ENCODE results near the gene RELB. TPM values are rescaled to one million over a fixed set of nuclear protein-coding genes. Genes with fewer than 3 reads are reported as not detected.

RELB gene
- total and polyA plus RNA-seq, 2 donors (not counting 3 experiments of a cell fraction or from before 2014, with no cell fraction given), result 13.2 to 14.4 TPM

GRCh38 chr19:44973982-44974735 is 27.1 kb upstream of the RELB start:
- Histone ChIP-seq H3K4me2 (ENCODE audit: insufficient read depth, low read length) (no peak overlapping the region), H3K36me3 (ENCODE audit: control insufficient read depth in 2 of 2, extremely low read depth in 1 of 2, insufficient read depth in 2 of 2, low read length in 2 of 2) (peaks cover 14 to 43% of the 10 kb centered on the region in 2 experiments), H3K9ac (replicated peaks; ENCODE audit: extremely low read depth, insufficient read depth, low read length) (no peak overlapping the region), H3K9me3 (replicated peaks; ENCODE audit: control insufficient read depth, insufficient read depth, low read length) (no peaks in the 10 kb centered on the region), H4K20me1 (replicated peaks; ENCODE audit: control insufficient read depth, extremely low read depth, insufficient read depth, low read length) (no peaks in the 10 kb centered on the region), H3K4me3 (replicated peaks in 1 of 3; ENCODE audit: insufficient read depth in 1 of 3, low read depth in 1 of 3, low read length in 3 of 3) (no peak overlapping the region), H3K27me3 (ENCODE audit: control insufficient read depth in 2 of 2, insufficient read depth in 2 of 2, low read length in 2 of 2) (no peaks in the 10 kb centered on the region), H2AFZ (ENCODE audit: low read depth, low read length) (no peak overlapping the region), H3K9me1 (replicated peaks; ENCODE audit: control insufficient read depth, extremely low read depth, insufficient read depth, low read length) (no peaks in the 10 kb centered on the region), H3K79me2 (ENCODE audit: control insufficient read depth, insufficient read depth, low read length) (no peaks in the 10 kb centered on the region), H3K4me1 (ENCODE audit: control insufficient read depth, extremely low read depth, insufficient read depth, low read length) (no peaks in the 10 kb centered on the region), H3K27ac (ENCODE audit: insufficient read depth, low read depth, low read length) (no peak overlapping the region)
- ChIA-PET POLR2A (no interaction called here), CTCF (interaction anchor here (1.5 kb wide), 1 partner anchor 11 kb away, joined by 3 read pairs; no protein-coding TSS in a partner anchor)
- intact Hi-C loops (cut with micrococcal nuclease) (no loop called here), dilution Hi-C loops (cut with MboI; ENCODE audit: extremely low pct_ligation_motif_present, low sequenced_read_pairs) (no loop called here)
- TF ChIP-seq MYC (IDR thresholded peaks at IDR 0.05; ENCODE audit: low read depth, low read length), result no peak
- no peak for TF ChIP-seq CTCF (IDR thresholded peaks at IDR 0.05; ENCODE audit: extremely low read depth in 1 of 2, insufficient read depth in 1 of 2, low read depth in 1 of 2, low read length in 2 of 2)
- no peak for TF ChIP-seq POLR2AphosphoS5 (IDR thresholded peaks at IDR 0.05; ENCODE audit: insufficient read depth, low read depth, low read length)
- TF ChIP-seq MAX (IDR thresholded peaks at IDR 0.05; ENCODE audit: insufficient read depth, insufficient read length), result no peak
- TF ChIP-seq EZH2 (IDR thresholded peaks at IDR 0.05; ENCODE audit: borderline replicate concordance, low read depth, low read length, severe bottlenecking), result no peak
- TF ChIP-seq POLR2A (IDR thresholded peaks at IDR 0.05; ENCODE audit: low read depth, low read length), result no peak
- TF ChIP-seq JUN (IDR thresholded peaks at IDR 0.05; ENCODE audit: borderline replicate concordance, insufficient read depth, insufficient read length, low read depth), result no peak
- TF ChIP-seq GATA2 (IDR thresholded peaks at IDR 0.05; ENCODE audit: insufficient read depth, insufficient read length, low read depth, low read length), result no peak
- no peak for TF ChIP-seq FOS (IDR thresholded peaks at IDR 0.05; ENCODE audit: borderline replicate concordance, insufficient read depth, low read length)
- DNase-seq (ENCODE audit: low read depth, low spot score) (no peak), FAIRE-seq (no peak)
- BruUV-seq (replicated peaks), result no TSS peak
